HG03064 (cell line): ENCODE measurements around the gene LYPD8.

Experiments used
- ATAC-seq: cut with Tn5 transposase; IDR thresholded peaks from one replicate; pipeline ENCODE4 v1.9.1; 2021; ENCODE audit warnings: low read depth; ENCODE audit not compliant: unreplicated experiment

LYPD8 gene

GRCh38 chr1:248758352-248758751, 2.8 kb upstream of the LYPD8 start:
- ATAC-seq = no peak

GRCh38 chr1:248757784-248758195, 2.2 kb upstream of the LYPD8 start:
- ATAC-seq = no peak

GRCh38 chr1:248756636-248757035, 1.1 kb upstream of the LYPD8 start:
- no peak for ATAC-seq

- ATAC-seq = no peak
Observed at GRCh38 chr1:248756151-248756550, 592 bp upstream of the LYPD8 start.

- no peak for ATAC-seq
Observed at GRCh38 chr1:248753708-248754280, 1.8 kb downstream of the LYPD8 start.

GRCh38 chr1:248753029-248753594, 2.4 kb downstream of the LYPD8 start:
- ATAC-seq = no peak

- no peak for ATAC-seq
Observed at GRCh38 chr1:248752161-248753028, 3.2 kb downstream of the LYPD8 start.

- ATAC-seq = no peak
Observed at GRCh38 chr1:248751635-248752034, 3.9 kb downstream of the LYPD8 start.

GRCh38 chr1:248751142-248751541, 4.4 kb downstream of the LYPD8 start:
- no peak for ATAC-seq

- ATAC-seq = no peak
Observed at GRCh38 chr1:248750496-248750895, 5.1 kb downstream of the LYPD8 start.

GRCh38 chr1:248748211-248748610, 7.3 kb downstream of the LYPD8 start:
- ATAC-seq = no peak

- no peak for ATAC-seq
Observed at GRCh38 chr1:248740876-248741275, 14.7 kb downstream of the LYPD8 start.

GRCh38 chr1:248739572-248740205, 15.9 kb downstream of the LYPD8 start:
- no peak for ATAC-seq

GRCh38 chr1:248737457-248737856, 18.1 kb downstream of the LYPD8 start:
- ATAC-seq = no peak

- no peak for ATAC-seq
Observed at GRCh38 chr1:248736977-248737376, 18.6 kb downstream of the LYPD8 start.

GRCh38 chr1:248733566-248733965, 22.0 kb downstream of the LYPD8 start:
- ATAC-seq = no peak

GRCh38 chr1:248730507-248731335, 24.8 kb downstream of the LYPD8 start:
- ATAC-seq = no peak

GRCh38 chr1:248714248-248714647, 41.3 kb downstream of the LYPD8 start:
- ATAC-seq = no peak

GRCh38 chr1:248710305-248710900, 45.2 kb downstream of the LYPD8 start:
- ATAC-seq = no peak

- ATAC-seq = no peak
Observed at GRCh38 chr1:248704606-248705005, 51.0 kb downstream of the LYPD8 start.
